Keratinocyte (primary cell): Measurements from ENCODE around the gene CCL22.

Source experiments
- EZH2 ChIP-seq: IDR thresholded peaks from one replicate; pipeline ENCODE4 v1.6.1; 2012; ENCODE audit warnings: inconsistent platforms, mild to moderate bottlenecking, low read length, moderate library complexity
- TF ChIP-seq, protein P1 (sequence below), 3 experiments: IDR thresholded peaks in 1 of 3; conservative IDR thresholded peaks in 1 of 3; optimal IDR thresholded peaks in 1 of 3; 2 replicates in 2 of 3; 3 replicates in 1 of 3; pipeline versions ENCODE3 to v1.5.1; 2011; ENCODE audit warnings: low read length in 3 of 3, mild to moderate bottlenecking in 3 of 3, moderate library complexity in 2 of 3, control low read depth in 1 of 3, inconsistent platforms in 1 of 3; ENCODE audit not compliant: insufficient read depth in 2 of 3; ENCODE audit errors: extremely low read depth in 1 of 3

DNA sequence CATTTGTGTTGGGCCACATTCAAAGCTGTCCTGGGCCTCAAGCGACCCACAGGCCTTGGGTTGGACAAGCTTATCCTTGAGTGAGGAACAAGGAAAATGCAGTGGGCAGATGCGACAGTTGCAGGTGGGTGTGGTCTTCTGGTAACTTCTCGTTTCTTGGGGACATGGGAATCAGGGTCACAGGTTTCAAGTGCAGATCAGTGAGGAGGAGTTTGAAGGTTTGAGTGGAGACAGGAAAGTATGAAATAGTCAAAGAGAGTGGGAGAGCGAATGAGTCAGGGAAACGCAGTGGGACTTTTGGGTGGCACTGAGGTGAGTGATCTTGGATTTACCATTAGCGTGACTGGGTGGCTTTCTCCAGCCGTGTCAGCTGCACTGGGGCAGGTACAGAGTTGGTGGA is 15.4 kb upstream of the CCL22 start:
- TF ChIP-seq, protein P1, sequence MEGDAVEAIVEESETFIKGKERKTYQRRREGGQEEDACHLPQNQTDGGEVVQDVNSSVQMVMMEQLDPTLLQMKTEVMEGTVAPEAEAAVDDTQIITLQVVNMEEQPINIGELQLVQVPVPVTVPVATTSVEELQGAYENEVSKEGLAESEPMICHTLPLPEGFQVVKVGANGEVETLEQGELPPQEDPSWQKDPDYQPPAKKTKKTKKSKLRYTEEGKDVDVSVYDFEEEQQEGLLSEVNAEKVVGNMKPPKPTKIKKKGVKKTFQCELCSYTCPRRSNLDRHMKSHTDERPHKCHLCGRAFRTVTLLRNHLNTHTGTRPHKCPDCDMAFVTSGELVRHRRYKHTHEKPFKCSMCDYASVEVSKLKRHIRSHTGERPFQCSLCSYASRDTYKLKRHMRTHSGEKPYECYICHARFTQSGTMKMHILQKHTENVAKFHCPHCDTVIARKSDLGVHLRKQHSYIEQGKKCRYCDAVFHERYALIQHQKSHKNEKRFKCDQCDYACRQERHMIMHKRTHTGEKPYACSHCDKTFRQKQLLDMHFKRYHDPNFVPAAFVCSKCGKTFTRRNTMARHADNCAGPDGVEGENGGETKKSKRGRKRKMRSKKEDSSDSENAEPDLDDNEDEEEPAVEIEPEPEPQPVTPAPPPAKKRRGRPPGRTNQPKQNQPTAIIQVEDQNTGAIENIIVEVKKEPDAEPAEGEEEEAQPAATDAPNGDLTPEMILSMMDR (optimal IDR thresholded peaks at IDR 0.05 in 1 of 3, IDR thresholded peaks at IDR 0.05 in 1 of 3, conservative IDR thresholded peaks at IDR 0.05 in 1 of 3; ENCODE audit: extremely low read depth in 1 of 3, insufficient read depth in 2 of 3, low read length in 3 of 3) = no peak
- TF ChIP-seq EZH2 = no peak
